GM23338 (cell line): ENCODE measurements around the gene DTNB. TPM values are rescaled to one million over a fixed set of nuclear protein-coding genes. Genes with fewer than 3 reads are reported as not detected.
"Not testable (repeated sequence)": the region's sequence is repeated elsewhere in the genome, so short reads cannot be mapped to it uniquely, and the experiment has no call there.

Experiments
- ATAC-seq: fragments of 200-7000 bp; cut with Tn5 transposase; 3 replicates; pipeline ENCODE4 v1.9.1; 2020
- DNase-seq: peaks from one replicate; pipeline ENCODE4 v3.0.0-alpha.2; 2015; ENCODE audit warnings: low spot score
- H2AFZ ChIP-seq: fragments of 200-600 bp; sonication (generic); 2 replicates; pipeline ENCODE4 v1.8.0; 2016; ENCODE audit warnings: antibody characterized with exemption, mild to moderate bottlenecking, moderate library complexity
- H3F3A ChIP-seq: fragments of 200-600 bp; sonication (generic); replicated peaks from 2 replicates; pipeline ENCODE4 v1.8.0; 2017; ENCODE audit warnings: antibody characterized with exemption, mixed run types, low read depth
- H3K27ac ChIP-seq: fragments of 200-600 bp; sonication (generic); 2 replicates; pipeline ENCODE4 v1.6.1; 2016; ENCODE audit warnings: low read depth
- H3K27me3 ChIP-seq: fragments of 200-600 bp; sonication (generic); 2 replicates; pipeline ENCODE4 v1.8.0; 2016; ENCODE audit warnings: mild to moderate bottlenecking, mixed run types, moderate library complexity; ENCODE audit not compliant: insufficient read depth
- H3K36me3 ChIP-seq: fragments of 200-600 bp; sonication (generic); 2 replicates; pipeline ENCODE4 v1.8.0; 2016; ENCODE audit warnings: mild to moderate bottlenecking; ENCODE audit not compliant: insufficient read depth
- H3K4me1 ChIP-seq: fragments of 200-600 bp; sonication (generic); 2 replicates; pipeline ENCODE4 v1.8.0; 2016; ENCODE audit warnings: mild to moderate bottlenecking, moderate library complexity; ENCODE audit not compliant: insufficient read depth
- H3K4me2 ChIP-seq: fragments of 200-600 bp; sonication (generic); 2 replicates; pipeline ENCODE4 v1.7.1; 2017; ENCODE audit warnings: mixed run types
- H3K4me3 ChIP-seq: fragments of 200-600 bp; sonication (generic); 2 replicates; pipeline ENCODE4 v1.6.1; 2016; ENCODE audit warnings: mixed run types
- H3K79me2 ChIP-seq: fragments of 200-600 bp; sonication (generic); replicated peaks from 2 replicates; pipeline ENCODE4 v1.8.0; 2017; ENCODE audit warnings: mild to moderate bottlenecking; ENCODE audit not compliant: insufficient read depth
- H3K9me2 ChIP-seq: fragments of 200-600 bp; sonication (generic); 2 replicates; pipeline ENCODE4 v1.8.0; 2017; ENCODE audit not compliant: insufficient read depth
- H4K20me1 ChIP-seq: fragments of 200-600 bp; sonication (generic); replicated peaks from 2 replicates; pipeline ENCODE4 v1.8.0; 2017; ENCODE audit warnings: mild to moderate bottlenecking; ENCODE audit not compliant: insufficient read depth
- H3K27ac Mint-ChIP-seq: 2 replicates; pipeline ENCODE4 v1.8.0; 2020; ENCODE audit warnings: inconsistent platforms, mild to moderate bottlenecking, moderate library complexity, mixed read lengths
- H3K27me3 Mint-ChIP-seq: 3 replicates; pipeline ENCODE4 v1.8.0; 2022; ENCODE audit warnings: low read depth, mild to moderate bottlenecking, moderate library complexity, mixed read lengths, inconsistent platforms; ENCODE audit not compliant: insufficient read depth, poor library complexity
- H3K36me3 Mint-ChIP-seq: 3 replicates; pipeline ENCODE4 v1.8.0; 2021; ENCODE audit warnings: low read depth, mild to moderate bottlenecking, inconsistent platforms, moderate library complexity, mixed read lengths
- H3K4me1 Mint-ChIP-seq: 3 replicates; pipeline ENCODE4 v1.8.0; 2020; ENCODE audit warnings: mild to moderate bottlenecking, inconsistent platforms, mixed read lengths
- H3K4me3 Mint-ChIP-seq: 3 replicates; pipeline ENCODE4 v1.8.0; 2021; ENCODE audit warnings: moderate library complexity, mild to moderate bottlenecking, inconsistent platforms, mixed read lengths
- H3K9me3 Mint-ChIP-seq: 3 replicates; pipeline ENCODE4 v1.8.0; 2020; ENCODE audit warnings: moderate library complexity, mild to moderate bottlenecking, inconsistent platforms, mixed read lengths
- CREB1 ChIP-seq: fragments of 250-450 bp; sonication (Bioruptor Pico); IDR thresholded peaks from 2 replicates; pipeline ENCODE4 v1.5.0; 2020; ENCODE audit warnings: low read depth, mild to moderate bottlenecking, moderate library complexity
- JUNB ChIP-seq: IDR thresholded peaks from one replicate; pipeline ENCODE4 v1.6.1; 2016; ENCODE audit warnings: antibody characterized with exemption; ENCODE audit not compliant: unreplicated experiment
- POLR2AphosphoS5 ChIP-seq: IDR thresholded peaks from 2 replicates; pipeline ENCODE4 v1.6.1; 2016; ENCODE audit warnings: antibody characterized with exemption, low read depth
- ZNF331 ChIP-seq: fragments of 250-450 bp; sonication (Bioruptor Pico); IDR thresholded peaks from 2 replicates; pipeline ENCODE4 v1.5.0; 2020; ENCODE audit warnings: low read depth, mild to moderate bottlenecking, moderate library complexity
- ZNF462 ChIP-seq: fragments of 250-450 bp; sonication (Bioruptor Pico); IDR thresholded peaks from 2 replicates; pipeline ENCODE4 v1.5.0; 2020; ENCODE audit warnings: mild to moderate bottlenecking, moderate library complexity
- polyA plus RNA-seq: library from polyadenylated mRNA; unstranded; fragments of >200 nt; fragmentation: Nextera tagmentation; extraction: Ambion mirVana; gene quantifications from 2 replicates; pipeline ENCODE4 v1.2.1, GENCODE V29; 2016
- total RNA-seq: library from RNA; depleted of rRNA; stranded (reverse); fragments of >200 nt; shearing (Covaris generic); gene quantifications from 2 replicates; pipeline ENCODE4 v1.2.3, GENCODE V29; 2014
- TF ChIP-seq, protein P1 (sequence below): IDR thresholded peaks from 2 replicates; pipeline ENCODE4 v1.6.1; 2016; ENCODE audit warnings: antibody characterized with exemption
- TF ChIP-seq, protein P2 (sequence below): IDR thresholded peaks from one replicate; pipeline ENCODE4 v1.6.1; 2018; ENCODE audit warnings: antibody characterized with exemption; ENCODE audit not compliant: unreplicated experiment

The DTNB gene
- total and polyA plus RNA-seq, 2 experiments from 2014 or later: 22.1 to 29.4 TPM

DNA sequence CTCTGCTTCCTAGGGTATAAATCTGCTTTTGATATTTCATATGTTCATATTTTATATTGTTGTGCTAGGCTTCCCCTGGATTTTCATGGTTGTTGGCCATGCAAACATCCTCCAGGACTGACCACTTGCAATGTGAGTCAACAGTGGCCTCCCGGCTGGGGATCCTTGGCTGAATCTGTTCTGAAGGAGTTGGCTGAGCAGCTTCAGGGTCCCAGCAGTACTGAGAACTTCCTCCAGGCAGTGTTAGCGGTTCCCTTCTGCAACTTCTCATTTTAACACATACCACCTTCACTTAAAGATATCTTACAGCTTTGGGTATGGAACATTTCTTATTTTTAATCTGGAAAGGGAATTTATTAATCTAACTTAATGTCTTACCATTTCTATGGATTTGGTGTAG lies 122.1 kb downstream of the DTNB start (continued):
- TF ChIP-seq ZNF462 (CRISPR knock-in tag) (no peak), JUNB (no peak)

DNA sequence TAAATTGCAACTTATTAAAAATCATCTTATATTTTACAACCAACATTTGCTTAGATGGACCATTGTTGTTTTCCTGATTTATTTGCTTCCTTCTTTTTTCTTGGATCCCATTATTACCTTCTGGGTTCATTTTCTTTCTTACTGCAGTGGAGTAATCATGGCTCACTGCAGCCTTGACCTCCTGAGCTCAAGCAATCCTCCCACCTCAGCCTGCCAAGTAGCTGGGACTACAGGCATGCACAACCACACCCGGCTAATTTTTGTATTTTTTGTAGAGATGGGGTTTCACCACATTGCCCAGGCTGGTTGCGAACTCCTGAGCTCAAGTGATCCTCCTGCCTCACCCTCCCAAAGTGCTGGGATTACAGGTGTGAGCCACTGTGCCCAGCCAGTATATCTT lies 123.8 kb downstream of the DTNB start:
- H3K27ac Mint-ChIP-seq, H3K9me2 ChIP-seq, H3K4me3 ChIP-seq, H3K9me3 Mint-ChIP-seq, H3K27me3 Mint-ChIP-seq, H2AFZ ChIP-seq, H4K20me1 ChIP-seq, H3F3A ChIP-seq, H3K4me2 ChIP-seq, H3K4me3 Mint-ChIP-seq, H3K27me3 ChIP-seq, ATAC-seq, H3K36me3 Mint-ChIP-seq, H3K36me3 ChIP-seq, H3K27ac ChIP-seq, DNase-seq, H3K4me1 ChIP-seq, H3K79me2 ChIP-seq, H3K4me1 Mint-ChIP-seq: not testable (repeated sequence)

DNA sequence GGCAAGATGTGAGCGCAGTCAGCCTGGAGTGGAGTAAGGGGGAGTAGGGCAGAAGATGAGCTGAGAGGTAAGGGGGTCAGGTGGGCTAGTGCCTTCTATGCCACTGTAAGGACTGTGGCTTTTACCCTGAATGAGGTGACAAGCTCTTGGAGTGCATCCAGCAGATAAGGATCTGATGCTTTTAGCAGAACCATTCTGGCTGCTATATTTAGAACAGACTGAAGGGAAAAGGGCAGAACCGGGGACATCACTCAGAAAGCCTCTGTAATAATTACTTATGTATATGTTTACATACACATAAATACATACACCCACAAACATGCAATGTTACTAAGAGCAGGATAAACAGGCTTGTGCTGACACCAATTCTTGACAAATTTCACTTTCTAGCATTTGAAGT lies 124.8 kb downstream of the DTNB start:
- Histone ChIP-seq H3K4me1 (no peaks in the 10 kb centered on the region), H3K9me2 (no peaks in the 10 kb centered on the region), H2AFZ (no peak overlapping the region), H3F3A (no peaks in the 10 kb centered on the region), H4K20me1 (no peaks in the 10 kb centered on the region), H3K79me2 (no peaks in the 10 kb centered on the region), H3K4me2 (no peak overlapping the region), H3K4me3 (no peak overlapping the region), H3K27ac (no peak overlapping the region), H3K27me3 (no peaks in the 10 kb centered on the region), H3K36me3 (no peaks in the 10 kb centered on the region)
- TF ChIP-seq CREB1 (CRISPR knock-in tag): no peak
- TF ChIP-seq POLR2AphosphoS5: no peak
- no peak for TF ChIP-seq ZNF331 (CRISPR knock-in tag)
- TF ChIP-seq, protein P1, sequence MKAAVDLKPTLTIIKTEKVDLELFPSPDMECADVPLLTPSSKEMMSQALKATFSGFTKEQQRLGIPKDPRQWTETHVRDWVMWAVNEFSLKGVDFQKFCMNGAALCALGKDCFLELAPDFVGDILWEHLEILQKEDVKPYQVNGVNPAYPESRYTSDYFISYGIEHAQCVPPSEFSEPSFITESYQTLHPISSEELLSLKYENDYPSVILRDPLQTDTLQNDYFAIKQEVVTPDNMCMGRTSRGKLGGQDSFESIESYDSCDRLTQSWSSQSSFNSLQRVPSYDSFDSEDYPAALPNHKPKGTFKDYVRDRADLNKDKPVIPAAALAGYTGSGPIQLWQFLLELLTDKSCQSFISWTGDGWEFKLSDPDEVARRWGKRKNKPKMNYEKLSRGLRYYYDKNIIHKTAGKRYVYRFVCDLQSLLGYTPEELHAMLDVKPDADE: no peak
- TF ChIP-seq, protein P2, sequence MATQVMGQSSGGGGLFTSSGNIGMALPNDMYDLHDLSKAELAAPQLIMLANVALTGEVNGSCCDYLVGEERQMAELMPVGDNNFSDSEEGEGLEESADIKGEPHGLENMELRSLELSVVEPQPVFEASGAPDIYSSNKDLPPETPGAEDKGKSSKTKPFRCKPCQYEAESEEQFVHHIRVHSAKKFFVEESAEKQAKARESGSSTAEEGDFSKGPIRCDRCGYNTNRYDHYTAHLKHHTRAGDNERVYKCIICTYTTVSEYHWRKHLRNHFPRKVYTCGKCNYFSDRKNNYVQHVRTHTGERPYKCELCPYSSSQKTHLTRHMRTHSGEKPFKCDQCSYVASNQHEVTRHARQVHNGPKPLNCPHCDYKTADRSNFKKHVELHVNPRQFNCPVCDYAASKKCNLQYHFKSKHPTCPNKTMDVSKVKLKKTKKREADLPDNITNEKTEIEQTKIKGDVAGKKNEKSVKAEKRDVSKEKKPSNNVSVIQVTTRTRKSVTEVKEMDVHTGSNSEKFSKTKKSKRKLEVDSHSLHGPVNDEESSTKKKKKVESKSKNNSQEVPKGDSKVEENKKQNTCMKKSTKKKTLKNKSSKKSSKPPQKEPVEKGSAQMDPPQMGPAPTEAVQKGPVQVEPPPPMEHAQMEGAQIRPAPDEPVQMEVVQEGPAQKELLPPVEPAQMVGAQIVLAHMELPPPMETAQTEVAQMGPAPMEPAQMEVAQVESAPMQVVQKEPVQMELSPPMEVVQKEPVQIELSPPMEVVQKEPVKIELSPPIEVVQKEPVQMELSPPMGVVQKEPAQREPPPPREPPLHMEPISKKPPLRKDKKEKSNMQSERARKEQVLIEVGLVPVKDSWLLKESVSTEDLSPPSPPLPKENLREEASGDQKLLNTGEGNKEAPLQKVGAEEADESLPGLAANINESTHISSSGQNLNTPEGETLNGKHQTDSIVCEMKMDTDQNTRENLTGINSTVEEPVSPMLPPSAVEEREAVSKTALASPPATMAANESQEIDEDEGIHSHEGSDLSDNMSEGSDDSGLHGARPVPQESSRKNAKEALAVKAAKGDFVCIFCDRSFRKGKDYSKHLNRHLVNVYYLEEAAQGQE: no peak
- no peak for DNase-seq
- Mint-ChIP-seq H3K36me3 (no peaks in the 10 kb centered on the region), H3K9me3 (no peaks in the 10 kb centered on the region), H3K27me3 (no peaks in the 10 kb centered on the region), H3K4me3 (no peak overlapping the region), H3K27ac (no peak overlapping the region; the same call in 1 of the 2 replicates), H3K4me1 (no peaks in the 10 kb centered on the region)
- no peak for ATAC-seq
